Midbrain (tissue), 1 donor: ENCODE results near the gene TEAD1.

ENCODE experiments used
- DNase-seq: peaks from one replicate; lab custom pipeline; 2025; lab: John Stamatoyannopoulos, UW

Gene TEAD1

GRCh38 chr11:12942157-12942556 lies 267.9 kb downstream of the TEAD1 start:
- no peak for DNase-seq

GRCh38 chr11:12943311-12943710 lies 269.1 kb downstream of the TEAD1 start:
- DNase-seq: no peak

- no peak for DNase-seq
These were observed 270.7 kb downstream of the TEAD1 start for GRCh38 chr11:12944889-12945288.

- no peak for DNase-seq
These were observed 275.2 kb downstream of the TEAD1 start for GRCh38 chr11:12949453-12949852.

GRCh38 chr11:12950670-12951069 lies 276.4 kb downstream of the TEAD1 start:
- DNase-seq: no peak

- DNase-seq: no peak
These were observed 277.2 kb downstream of the TEAD1 start for GRCh38 chr11:12951376-12951775.

GRCh38 chr11:12952094-12952493 lies 277.9 kb downstream of the TEAD1 start:
- no peak for DNase-seq

- DNase-seq: no peak
These were observed 284.8 kb downstream of the TEAD1 start for GRCh38 chr11:12958986-12959385.

GRCh38 chr11:12961615-12962014 lies 287.4 kb downstream of the TEAD1 start:
- no peak for DNase-seq

GRCh38 chr11:12962306-12962705 lies 288.1 kb downstream of the TEAD1 start:
- no peak for DNase-seq

GRCh38 chr11:12963051-12963450 lies 288.8 kb downstream of the TEAD1 start:
- no peak for DNase-seq

- DNase-seq: peak; percentile 59
These were observed 289.7 kb downstream of the TEAD1 start for GRCh38 chr11:12963792-12964536.

- no peak for DNase-seq
These were observed 290.4 kb downstream of the TEAD1 start for GRCh38 chr11:12964650-12965049.

- no peak for DNase-seq
These were observed 291.8 kb downstream of the TEAD1 start for GRCh38 chr11:12966002-12966401.

GRCh38 chr11:12968101-12968500 lies 293.9 kb downstream of the TEAD1 start:
- no peak for DNase-seq

- DNase-seq: no peak
These were observed 294.6 kb downstream of the TEAD1 start for GRCh38 chr11:12968826-12969225.

- no peak for DNase-seq
These were observed 297.7 kb downstream of the TEAD1 start for GRCh38 chr11:12971955-12972354.

- DNase-seq: no peak
These were observed 299.4 kb downstream of the TEAD1 start for GRCh38 chr11:12973528-12974181.

- no peak for DNase-seq
These were observed 301.0 kb downstream of the TEAD1 start for GRCh38 chr11:12975195-12975594.

GRCh38 chr11:12979928-12980689 lies 305.9 kb downstream of the TEAD1 start:
- no peak for DNase-seq

GRCh38 chr11:12981676-12982522 lies 307.7 kb downstream of the TEAD1 start:
- no peak for DNase-seq

- DNase-seq: no peak
These were observed 309.1 kb downstream of the TEAD1 start for GRCh38 chr11:12983336-12983735.
